Activated naive CD8-positive, alpha-beta T cell treated with anti-CD3 and anti-CD28 coated beads, Interleukin-2, amount 50 U/mL, for 16 hours (primary cell): Measurements from ENCODE around the gene VEGFA.

Experiments
- DNase-seq: peaks from one replicate; pipeline ENCODE4 v3.0.0-alpha.2; 2020; ENCODE audit warnings: low read depth, low spot score

The VEGFA gene

GRCh38 chr6:43785220-43785752, 15.3 kb downstream of the VEGFA start:
- no peak for DNase-seq

- DNase-seq, result no peak
Observed at GRCh38 chr6:43785904-43786303, 15.9 kb downstream of the VEGFA start.

GRCh38 chr6:43786664-43787329, 16.8 kb downstream of the VEGFA start:
- DNase-seq, result no peak

GRCh38 chr6:43788301-43788700, 18.3 kb downstream of the VEGFA start:
- no peak for DNase-seq

- no peak for DNase-seq
Observed at GRCh38 chr6:43789447-43789846, 19.4 kb downstream of the VEGFA start.

- no peak for DNase-seq
Observed at GRCh38 chr6:43790031-43790430, 20.0 kb downstream of the VEGFA start.

- DNase-seq, result no peak
Observed at GRCh38 chr6:43791745-43792422, 21.9 kb downstream of the VEGFA start.

GRCh38 chr6:43793154-43793874, 23.3 kb downstream of the VEGFA start:
- DNase-seq, result no peak

- DNase-seq, result no peak
Observed at GRCh38 chr6:43793875-43794242, 23.8 kb downstream of the VEGFA start.

GRCh38 chr6:43795421-43795820, 25.4 kb downstream of the VEGFA start:
- DNase-seq, result no peak

GRCh38 chr6:43796168-43796567, 26.2 kb downstream of the VEGFA start:
- no peak for DNase-seq

- DNase-seq, result no peak
Observed at GRCh38 chr6:43796903-43797890, 27.2 kb downstream of the VEGFA start.

- no peak for DNase-seq
Observed at GRCh38 chr6:43797919-43798318, 27.9 kb downstream of the VEGFA start.

GRCh38 chr6:43798688-43799444, 28.9 kb downstream of the VEGFA start:
- no peak for DNase-seq

GRCh38 chr6:43799551-43800297, 29.7 kb downstream of the VEGFA start:
- DNase-seq, result no peak

- no peak for DNase-seq
Observed at GRCh38 chr6:43800298-43800623, 30.2 kb downstream of the VEGFA start.

- DNase-seq, result no peak
Observed at GRCh38 chr6:43800746-43801494, 30.9 kb downstream of the VEGFA start.

GRCh38 chr6:43801495-43802181, 31.6 kb downstream of the VEGFA start:
- no peak for DNase-seq
